ENCODE measurements around the gene SRSF4. TPM values are rescaled to one million over a fixed set of nuclear protein-coding genes. Genes with fewer than 3 reads are reported as not detected.

Gene SRSF4
- total and polyA plus RNA-seq, 9 of the 15 experiments (the other 6 are each of a cell fraction or from before 2014, with no cell fraction given): 15.9 to 132 (median 82.0) TPM

DNA sequence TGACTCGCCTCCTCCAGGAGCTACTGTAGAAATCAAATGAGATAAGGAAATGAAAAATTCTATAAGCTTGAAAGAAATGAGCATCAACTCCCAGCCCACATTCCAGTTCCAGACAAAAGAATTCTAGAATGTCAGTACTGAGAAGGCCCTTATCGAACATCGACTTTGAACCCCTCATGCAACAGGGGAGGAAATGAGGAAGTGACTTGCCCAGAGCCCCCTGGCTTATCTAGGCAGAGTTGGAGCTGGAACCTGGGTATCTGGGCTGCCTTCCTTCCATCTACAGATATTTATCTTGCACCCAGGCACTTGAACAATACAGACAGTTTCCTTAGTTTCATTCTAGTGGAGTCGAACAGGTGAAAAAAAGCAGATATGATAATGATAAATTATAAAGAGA, 26.7 kb upstream of the SRSF4 start (continued):
- TF ChIP-seq BRF1 (IDR thresholded peaks at IDR 0.05; ENCODE audit: borderline replicate concordance, extremely low read depth, insufficient read length) (no peak), ZEB2 (IDR thresholded peaks at IDR 0.05) (peak; percentile 57), RAD51 (IDR thresholded peaks at IDR 0.05; ENCODE audit: borderline replicate concordance, low read depth) (no peak), JUND (IDR thresholded peaks at IDR 0.05; ENCODE audit: borderline replicate concordance, low read depth, low read length) (peak; percentile 21; the same call in 1 of the 2 replicates), JUND (tag; IDR thresholded peaks at IDR 0.05; ENCODE audit: borderline replicate concordance, low read depth, low read length) (no peak), TCF3 (CRISPR knock-in tag; IDR thresholded peaks at IDR 0.05) (peak; percentile 46; the same call in 1 of the 2 replicates), ZFX (CRISPR knock-in tag; IDR thresholded peaks at IDR 0.05) (no peak), FOXK1 (CRISPR knock-in tag; IDR thresholded peaks at IDR 0.05; ENCODE audit: borderline replicate concordance) (no peak), PYGO2 (tag; IDR thresholded peaks at IDR 0.05) (no peak)
- TF ChIP-seq, protein P1, sequence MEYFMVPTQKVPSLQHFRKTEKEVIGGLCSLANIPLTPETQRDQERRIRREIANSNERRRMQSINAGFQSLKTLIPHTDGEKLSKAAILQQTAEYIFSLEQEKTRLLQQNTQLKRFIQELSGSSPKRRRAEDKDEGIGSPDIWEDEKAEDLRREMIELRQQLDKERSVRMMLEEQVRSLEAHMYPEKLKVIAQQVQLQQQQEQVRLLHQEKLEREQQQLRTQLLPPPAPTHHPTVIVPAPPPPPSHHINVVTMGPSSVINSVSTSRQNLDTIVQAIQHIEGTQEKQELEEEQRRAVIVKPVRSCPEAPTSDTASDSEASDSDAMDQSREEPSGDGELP (CRISPR knock-in tag; IDR thresholded peaks at IDR 0.05; ENCODE audit: borderline replicate concordance): no peak
- TF ChIP-seq, protein P2, sequence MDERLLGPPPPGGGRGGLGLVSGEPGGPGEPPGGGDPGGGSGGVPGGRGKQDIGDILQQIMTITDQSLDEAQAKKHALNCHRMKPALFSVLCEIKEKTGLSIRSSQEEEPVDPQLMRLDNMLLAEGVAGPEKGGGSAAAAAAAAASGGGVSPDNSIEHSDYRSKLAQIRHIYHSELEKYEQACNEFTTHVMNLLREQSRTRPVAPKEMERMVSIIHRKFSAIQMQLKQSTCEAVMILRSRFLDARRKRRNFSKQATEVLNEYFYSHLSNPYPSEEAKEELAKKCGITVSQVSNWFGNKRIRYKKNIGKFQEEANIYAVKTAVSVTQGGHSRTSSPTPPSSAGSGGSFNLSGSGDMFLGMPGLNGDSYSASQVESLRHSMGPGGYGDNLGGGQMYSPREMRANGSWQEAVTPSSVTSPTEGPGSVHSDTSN (CRISPR knock-in tag; IDR thresholded peaks at IDR 0.05; ENCODE audit: low read depth): no peak
- TF ChIP-seq, protein P2 (tag; conservative IDR thresholded peaks at IDR 0.05; ENCODE audit: low read depth): peak; percentile 36; the same call in 1 of the 2 replicates
- TF ChIP-seq, protein P3, sequence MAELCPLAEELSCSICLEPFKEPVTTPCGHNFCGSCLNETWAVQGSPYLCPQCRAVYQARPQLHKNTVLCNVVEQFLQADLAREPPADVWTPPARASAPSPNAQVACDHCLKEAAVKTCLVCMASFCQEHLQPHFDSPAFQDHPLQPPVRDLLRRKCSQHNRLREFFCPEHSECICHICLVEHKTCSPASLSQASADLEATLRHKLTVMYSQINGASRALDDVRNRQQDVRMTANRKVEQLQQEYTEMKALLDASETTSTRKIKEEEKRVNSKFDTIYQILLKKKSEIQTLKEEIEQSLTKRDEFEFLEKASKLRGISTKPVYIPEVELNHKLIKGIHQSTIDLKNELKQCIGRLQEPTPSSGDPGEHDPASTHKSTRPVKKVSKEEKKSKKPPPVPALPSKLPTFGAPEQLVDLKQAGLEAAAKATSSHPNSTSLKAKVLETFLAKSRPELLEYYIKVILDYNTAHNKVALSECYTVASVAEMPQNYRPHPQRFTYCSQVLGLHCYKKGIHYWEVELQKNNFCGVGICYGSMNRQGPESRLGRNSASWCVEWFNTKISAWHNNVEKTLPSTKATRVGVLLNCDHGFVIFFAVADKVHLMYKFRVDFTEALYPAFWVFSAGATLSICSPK (IDR thresholded peaks at IDR 0.05; ENCODE audit: borderline replicate concordance): no peak
- TF ChIP-seq, protein P4, sequence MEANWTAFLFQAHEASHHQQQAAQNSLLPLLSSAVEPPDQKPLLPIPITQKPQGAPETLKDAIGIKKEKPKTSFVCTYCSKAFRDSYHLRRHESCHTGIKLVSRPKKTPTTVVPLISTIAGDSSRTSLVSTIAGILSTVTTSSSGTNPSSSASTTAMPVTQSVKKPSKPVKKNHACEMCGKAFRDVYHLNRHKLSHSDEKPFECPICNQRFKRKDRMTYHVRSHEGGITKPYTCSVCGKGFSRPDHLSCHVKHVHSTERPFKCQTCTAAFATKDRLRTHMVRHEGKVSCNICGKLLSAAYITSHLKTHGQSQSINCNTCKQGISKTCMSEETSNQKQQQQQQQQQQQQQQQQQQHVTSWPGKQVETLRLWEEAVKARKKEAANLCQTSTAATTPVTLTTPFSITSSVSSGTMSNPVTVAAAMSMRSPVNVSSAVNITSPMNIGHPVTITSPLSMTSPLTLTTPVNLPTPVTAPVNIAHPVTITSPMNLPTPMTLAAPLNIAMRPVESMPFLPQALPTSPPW (CRISPR knock-in tag; IDR thresholded peaks at IDR 0.05): peak; percentile 48; the same call in 1 of the 2 replicates
- TF ChIP-seq, protein P5, sequence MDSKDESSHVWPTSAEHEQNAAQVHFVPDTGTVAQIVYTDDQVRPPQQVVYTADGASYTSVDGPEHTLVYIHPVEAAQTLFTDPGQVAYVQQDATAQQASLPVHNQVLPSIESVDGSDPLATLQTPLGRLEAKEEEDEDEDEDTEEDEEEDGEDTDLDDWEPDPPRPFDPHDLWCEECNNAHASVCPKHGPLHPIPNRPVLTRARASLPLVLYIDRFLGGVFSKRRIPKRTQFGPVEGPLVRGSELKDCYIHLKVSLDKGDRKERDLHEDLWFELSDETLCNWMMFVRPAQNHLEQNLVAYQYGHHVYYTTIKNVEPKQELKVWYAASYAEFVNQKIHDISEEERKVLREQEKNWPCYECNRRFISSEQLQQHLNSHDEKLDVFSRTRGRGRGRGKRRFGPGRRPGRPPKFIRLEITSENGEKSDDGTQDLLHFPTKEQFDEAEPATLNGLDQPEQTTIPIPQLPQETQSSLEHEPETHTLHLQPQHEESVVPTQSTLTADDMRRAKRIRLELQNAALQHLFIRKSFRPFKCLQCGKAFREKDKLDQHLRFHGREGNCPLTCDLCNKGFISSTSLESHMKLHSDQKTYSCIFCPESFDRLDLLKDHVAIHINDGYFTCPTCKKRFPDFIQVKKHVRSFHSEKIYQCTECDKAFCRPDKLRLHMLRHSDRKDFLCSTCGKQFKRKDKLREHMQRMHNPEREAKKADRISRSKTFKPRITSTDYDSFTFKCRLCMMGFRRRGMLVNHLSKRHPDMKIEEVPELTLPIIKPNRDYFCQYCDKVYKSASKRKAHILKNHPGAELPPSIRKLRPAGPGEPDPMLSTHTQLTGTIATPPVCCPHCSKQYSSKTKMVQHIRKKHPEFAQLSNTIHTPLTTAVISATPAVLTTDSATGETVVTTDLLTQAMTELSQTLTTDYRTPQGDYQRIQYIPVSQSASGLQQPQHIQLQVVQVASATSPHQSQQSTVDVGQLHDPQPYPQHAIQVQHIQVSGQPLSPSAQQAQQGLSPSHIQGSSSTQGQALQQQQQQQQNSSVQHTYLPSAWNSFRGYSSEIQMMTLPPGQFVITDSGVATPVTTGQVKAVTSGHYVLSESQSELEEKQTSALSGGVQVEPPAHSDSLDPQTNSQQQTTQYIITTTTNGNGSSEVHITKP (IDR thresholded peaks at IDR 0.05; ENCODE audit: partially characterized antibody): no peak
- TF ChIP-seq, protein P6, sequence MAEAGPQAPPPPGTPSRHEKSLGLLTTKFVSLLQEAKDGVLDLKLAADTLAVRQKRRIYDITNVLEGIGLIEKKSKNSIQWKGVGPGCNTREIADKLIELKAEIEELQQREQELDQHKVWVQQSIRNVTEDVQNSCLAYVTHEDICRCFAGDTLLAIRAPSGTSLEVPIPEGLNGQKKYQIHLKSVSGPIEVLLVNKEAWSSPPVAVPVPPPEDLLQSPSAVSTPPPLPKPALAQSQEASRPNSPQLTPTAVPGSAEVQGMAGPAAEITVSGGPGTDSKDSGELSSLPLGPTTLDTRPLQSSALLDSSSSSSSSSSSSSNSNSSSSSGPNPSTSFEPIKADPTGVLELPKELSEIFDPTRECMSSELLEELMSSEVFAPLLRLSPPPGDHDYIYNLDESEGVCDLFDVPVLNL (CRISPR knock-in tag; IDR thresholded peaks at IDR 0.05; ENCODE audit: low read depth): no peak

Data from K562 (cell line).